Measurements from ENCODE around the gene UTS2R.
"Not testable (repeated sequence)": the region's sequence is repeated elsewhere in the genome, so short reads cannot be mapped to it uniquely, and the experiment has no call there.

Gene UTS2R

GRCh38 chr17:82354804-82355308, 16.7 kb upstream of the UTS2R start:
- no peak for DNase-seq (ENCODE audit: low spot score)

DNA sequence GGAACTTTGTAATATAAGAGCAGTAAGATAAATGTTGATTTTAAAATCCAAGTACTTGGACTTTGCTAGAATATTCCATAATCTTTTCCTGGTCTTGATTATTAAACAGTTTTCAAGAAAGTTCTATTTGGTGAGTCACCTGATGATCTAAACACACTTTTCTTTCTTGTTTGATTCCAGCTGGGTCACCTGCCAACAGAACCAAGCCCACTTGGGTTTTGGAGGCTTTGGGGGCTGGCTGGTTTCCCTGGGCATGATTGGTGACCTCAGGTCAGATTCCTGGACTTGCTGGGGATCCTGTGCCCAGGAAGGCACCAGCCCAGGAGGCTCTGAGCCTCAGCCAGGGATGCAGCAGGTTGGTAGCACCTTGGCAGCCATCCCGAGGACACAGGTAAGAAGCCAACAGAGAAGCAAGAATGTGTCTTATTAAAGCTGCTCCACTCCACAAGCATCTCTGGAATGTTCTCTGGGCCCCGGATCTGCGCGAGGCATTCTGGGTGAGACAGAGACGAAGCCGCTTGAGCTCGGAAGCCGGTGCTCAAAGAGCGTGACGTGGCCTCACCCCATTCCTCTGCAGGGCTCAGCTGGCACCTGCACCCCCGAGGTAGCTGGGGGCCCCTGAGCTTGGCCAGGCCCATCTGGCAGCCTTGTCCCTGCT, 15.7 kb upstream of the UTS2R start:
- DNase-seq (ENCODE audit: low spot score): peak; percentile 93

- no peak for DNase-seq (ENCODE audit: low spot score)
Observed at GRCh38 chr17:82356845-82357355, 14.7 kb upstream of the UTS2R start.

DNA sequence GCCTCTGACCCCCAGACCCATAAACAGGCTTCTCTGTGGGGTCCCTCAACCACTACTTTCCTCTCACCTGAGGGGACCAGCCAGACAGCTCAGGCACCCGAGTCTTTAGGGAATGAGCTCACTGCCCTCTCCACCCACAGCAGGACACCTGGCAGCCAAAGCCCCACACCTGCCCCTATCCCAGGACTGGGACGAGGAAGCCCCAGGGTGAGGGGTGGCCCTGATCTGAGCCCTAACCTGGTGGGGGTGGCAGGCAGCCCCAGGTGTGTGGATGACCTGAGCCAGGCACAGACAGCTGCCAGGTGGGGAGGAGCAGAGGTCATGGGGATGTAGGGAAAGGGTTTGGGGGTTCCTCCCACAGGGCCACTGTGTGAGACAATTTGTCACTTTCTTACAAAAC, 14.2 kb upstream of the UTS2R start:
- no peak for DNase-seq (ENCODE audit: low spot score)

DNA sequence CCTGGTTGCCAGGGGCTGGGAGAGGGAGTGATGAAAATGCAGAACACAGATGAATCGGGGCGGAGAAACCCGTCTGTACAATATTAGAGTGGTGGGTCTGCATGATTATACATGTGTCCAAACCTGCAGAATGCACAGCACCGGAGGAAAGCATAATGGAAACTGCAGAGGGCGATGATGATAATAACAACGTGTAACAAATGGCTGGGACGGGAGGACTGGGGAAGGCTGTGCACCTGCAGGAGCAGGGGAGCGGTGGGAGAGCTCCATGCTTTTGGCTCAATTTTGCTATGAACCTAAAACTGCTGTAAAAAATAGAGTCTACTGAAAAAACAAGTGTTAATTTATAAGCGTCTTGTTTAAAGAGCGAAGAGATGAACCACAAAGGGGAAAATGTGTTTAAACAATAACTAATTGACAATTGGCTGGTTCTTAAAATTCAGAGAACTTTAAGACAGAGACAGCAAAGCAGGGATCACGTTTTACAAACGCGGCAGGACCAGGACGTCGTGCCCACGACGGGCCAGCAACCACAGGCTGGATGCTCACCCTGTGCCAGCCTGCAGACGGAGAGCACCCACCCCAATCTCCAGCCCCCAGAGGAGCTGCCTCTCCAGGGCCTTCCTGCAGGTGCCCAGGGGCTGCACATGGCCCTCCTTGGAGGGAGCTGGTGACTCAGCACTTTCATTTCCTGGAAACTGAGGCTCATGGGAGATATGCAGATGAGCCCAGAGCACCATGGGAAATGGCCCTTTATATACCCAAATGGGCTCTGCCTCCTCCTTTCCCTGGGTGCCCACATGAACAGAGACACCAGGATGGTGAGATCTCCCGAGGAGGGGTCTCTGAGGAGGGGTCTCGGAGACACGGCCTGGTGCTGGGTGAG, 12.9 kb upstream of the UTS2R start, which contains the start of gene TEX19:
TSS of gene TEX19 (plus strand) at position 783 of the 886 bp plus-strand sequence. CDS start 2,904 bp downstream, outside the sequence.
- DNase-seq (ENCODE audit: low spot score): peak; percentile 58

GRCh38 chr17:82359451-82360074, 12.0 kb upstream of the UTS2R start:
- DNase-seq (ENCODE audit: low spot score): not testable (repeated sequence)

GRCh38 chr17:82361885-82362633, 9.5 kb upstream of the UTS2R start:
- no peak for DNase-seq (ENCODE audit: low spot score)

DNA sequence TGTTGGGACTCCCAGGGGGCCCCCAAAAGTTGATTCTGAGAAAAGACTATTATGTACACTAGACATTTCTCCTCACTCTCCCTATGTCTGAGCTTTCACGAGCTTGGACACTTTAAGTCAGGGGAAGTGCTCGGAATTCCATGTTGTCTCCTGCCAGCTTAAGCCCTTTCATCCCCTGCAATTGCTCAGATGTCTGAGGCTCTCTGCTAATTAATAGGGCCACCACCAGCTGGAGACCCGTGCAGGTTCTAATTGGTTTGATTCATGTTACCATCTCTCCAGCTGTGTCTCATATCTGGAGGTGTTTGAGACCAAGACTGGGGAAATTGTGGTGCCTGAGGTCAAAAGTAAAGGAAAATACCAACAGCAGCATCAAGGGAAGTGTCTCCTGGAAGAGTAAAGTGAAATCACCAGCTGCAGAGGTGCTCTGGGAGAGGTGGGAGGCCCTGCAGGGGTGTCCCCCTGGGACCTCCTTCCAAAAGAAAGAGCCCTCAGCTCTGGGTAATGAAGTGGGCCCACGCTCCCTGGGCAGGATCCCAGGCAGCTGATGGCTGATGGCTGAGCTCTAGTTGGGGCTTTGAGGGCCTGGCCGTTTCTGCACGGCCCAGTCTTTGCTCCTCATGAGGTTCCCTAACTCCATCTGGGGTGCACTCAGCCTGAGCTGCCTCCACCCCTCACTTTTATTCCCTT, 5.8 kb upstream of the UTS2R start:
- DNase-seq (ENCODE audit: low spot score): no peak

DNA sequence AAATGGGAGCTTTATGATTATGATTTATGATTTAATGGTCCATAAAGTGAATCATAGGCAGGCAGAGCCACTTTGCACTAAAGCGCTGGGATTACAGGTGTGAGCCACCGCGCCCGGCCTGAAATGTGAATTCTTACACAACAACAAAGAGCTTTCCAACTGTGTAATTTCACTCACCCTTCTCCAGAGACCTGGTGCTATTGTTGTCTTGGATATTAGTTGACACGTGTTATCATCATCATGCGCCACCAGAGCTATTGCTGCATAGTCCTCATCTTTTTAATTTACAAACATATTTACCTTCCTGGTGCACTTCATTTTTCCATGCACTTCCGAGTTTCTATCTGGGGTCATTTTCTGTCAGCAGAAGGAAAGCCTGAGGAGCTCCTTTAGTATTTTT, 4.8 kb upstream of the UTS2R start:
- DNase-seq (ENCODE audit: low spot score): no peak

GRCh38 chr17:82367724-82368524, 3.6 kb upstream of the UTS2R start:
- DNase-seq (ENCODE audit: low spot score): no peak

DNA sequence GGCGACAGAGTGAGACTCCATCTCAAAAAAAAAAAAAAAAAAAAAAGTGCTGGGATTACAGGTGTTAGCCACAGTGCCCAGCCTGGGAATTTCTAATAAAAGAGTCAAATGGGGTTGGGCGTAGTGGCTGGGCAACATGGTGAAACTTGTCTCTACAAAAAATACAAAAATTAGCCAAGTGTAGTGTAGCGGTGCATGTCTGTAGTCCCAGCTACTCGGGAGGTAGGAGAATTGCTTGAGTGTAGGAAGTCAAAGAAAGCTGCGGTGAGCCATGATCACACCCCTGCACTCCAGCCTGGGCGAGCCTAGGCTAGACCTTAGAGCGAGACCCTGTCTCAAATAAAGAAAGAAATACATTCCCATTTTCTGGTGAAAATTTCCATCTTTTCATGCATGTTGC, 2.4 kb upstream of the UTS2R start:
- no peak for DNase-seq (ENCODE audit: low spot score)

GRCh38 chr17:82370471-82371332, 863 bp upstream of the UTS2R start:
- no peak for DNase-seq (ENCODE audit: low spot score)

DNA sequence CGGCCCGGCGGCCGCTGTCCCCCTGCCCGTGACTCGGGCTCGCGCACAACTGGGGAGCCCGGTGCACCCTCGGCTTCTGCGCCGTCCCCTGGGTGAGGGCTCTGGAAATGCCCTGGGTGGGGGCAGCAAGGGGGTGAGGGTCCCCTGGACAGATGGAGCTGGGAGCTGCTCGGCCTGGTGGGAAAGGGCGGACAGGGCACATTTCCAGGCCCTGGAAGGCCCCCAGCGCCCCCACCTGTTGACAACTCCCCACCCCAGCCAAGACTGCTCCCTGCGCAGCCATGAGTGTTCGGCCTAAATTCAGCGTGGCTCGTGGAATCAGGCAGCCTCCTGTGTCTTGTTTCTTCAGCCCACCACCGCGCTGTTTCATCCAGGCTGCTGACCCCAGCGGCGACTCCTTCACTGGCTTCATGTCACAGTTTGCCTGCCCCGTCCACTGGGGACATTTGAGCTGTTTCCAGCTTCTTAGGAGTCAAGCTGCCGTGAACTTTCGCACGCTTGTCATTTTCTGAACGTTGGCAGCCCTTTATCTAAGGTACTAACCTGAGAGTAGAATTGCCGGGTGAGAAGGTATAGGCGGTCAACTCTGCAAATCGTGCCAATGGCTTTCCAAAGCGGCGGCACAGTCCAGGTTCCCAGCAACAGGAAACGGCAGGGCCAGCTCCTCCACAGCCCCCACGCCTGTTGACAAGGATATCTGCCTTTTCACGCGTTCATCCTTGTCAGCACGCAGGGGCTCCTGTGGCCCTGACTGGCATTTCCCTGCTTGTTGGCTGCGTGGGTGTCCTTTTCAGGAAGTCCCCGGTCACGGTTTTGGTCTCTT, 895 bp downstream of the UTS2R start:
- no peak for DNase-seq (ENCODE audit: low spot score)

DNA sequence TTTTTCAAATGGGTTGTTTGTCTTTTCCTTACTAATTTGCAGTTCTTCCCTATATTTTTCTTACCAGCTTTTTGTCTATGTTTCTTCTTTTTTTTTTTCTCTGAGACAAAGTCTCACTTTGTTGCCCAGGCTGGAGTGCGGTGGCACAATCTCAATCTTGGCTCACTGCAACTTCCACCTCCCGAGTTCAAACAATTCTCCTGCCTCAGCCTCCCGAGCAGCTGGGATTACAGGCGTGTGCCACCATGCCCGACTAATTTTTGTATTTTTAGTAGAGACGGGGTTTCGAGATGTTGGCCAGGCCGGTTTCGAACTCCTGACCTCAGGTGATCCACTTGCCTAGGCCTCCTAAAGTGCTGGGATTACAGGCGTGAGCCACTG, 1.5 kb downstream of the UTS2R start:
- not testable (repeated sequence) for DNase-seq (ENCODE audit: low spot score)

DNA sequence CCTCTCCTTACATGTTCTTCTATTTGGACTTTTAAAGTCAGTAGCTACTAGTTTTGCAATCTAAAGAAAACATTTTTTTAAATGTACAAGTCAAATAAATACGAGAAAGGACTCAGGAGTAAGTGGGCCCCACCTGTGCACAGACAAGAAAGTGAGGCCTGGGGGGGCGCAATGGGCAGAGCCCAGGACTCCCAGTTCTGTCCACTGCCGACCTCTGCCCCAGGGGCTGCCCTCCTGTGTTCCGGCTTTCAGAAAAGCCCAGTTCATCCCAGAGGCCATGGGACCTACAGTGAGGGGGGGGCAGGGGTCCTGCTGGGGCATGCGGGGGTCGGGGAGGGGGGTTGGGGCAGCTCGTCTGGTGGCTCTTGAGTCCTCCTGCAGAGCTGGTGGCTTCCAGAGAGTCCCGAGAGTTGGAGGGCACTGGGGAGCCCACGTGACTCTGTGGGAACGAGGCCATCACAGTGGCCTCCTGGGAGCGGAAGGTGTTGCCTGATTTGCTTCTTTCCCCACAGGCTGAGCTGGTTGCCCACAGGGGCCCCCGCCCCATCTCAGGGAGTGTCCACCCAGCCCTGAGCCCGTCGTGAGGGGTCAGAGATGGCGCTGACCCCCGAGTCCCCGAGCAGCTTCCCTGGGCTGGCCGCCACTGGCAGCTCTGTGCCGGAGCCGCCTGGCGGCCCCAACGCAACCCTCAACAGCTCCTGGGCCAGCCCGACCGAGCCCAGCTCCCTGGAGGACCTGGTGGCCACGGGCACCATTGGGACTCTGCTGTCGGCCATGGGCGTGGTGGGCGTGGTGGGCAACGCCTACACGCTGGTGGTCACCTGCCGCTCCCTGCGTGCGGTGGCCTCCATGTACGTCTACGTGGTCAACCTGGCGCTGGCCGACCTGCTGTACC, 2.4 kb downstream of the UTS2R start:
- DNase-seq (ENCODE audit: low spot score): no peak

DNA sequence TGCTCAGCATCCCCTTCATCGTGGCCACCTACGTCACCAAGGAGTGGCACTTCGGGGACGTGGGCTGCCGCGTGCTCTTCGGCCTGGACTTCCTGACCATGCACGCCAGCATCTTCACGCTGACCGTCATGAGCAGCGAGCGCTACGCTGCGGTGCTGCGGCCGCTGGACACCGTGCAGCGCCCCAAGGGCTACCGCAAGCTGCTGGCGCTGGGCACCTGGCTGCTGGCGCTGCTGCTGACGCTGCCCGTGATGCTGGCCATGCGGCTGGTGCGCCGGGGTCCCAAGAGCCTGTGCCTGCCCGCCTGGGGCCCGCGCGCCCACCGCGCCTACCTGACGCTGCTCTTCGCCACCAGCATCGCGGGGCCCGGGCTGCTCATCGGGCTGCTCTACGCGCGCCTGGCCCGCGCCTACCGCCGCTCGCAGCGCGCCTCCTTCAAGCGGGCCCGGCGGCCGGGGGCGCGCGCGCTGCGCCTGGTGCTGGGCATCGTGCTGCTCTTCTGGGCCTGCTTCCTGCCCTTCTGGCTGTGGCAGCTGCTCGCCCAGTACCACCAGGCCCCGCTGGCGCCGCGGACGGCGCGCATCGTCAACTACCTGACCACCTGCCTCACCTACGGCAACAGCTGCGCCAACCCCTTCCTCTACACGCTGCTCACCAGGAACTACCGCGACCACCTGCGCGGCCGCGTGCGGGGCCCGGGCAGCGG, 3.2 kb downstream of the UTS2R start:
- no peak for DNase-seq (ENCODE audit: low spot score)
